IMR-90 (cell line): ENCODE results near the gene PPHLN1. TPM values are rescaled to one million over a fixed set of nuclear protein-coding genes. Genes with fewer than 3 reads are reported as not detected.

Source experiments
- ATAC-seq: fragments of 200-7000 bp; cut with Tn5 transposase; 2 replicates; pipeline ENCODE4 v1.9.1; 2020; ENCODE audit warnings: low read depth, mild to moderate bottlenecking, moderate library complexity
- BruUV-seq: library from RNA; stranded (reverse); fragments of 400-500 nt; replicated peaks from 2 replicates; lab custom pipeline; 2021; lab: Mats Ljungman, UMichigan
- CTCF ChIA-PET: fragments of 300-600 bp; formaldehyde crosslinking; extraction: SDS; loops from one replicate; lab custom pipeline; 2021; ENCODE audit warnings: antibody characterized with exemption; lab: Yijun Ruan, JAX
- POLR2A ChIA-PET: fragments of 300-600 bp; sonication (Branson Sonifier 250); formaldehyde crosslinking; loops from one replicate; lab custom pipeline; 2022; ENCODE audit warnings: antibody characterized with exemption; ENCODE audit not compliant: unreplicated experiment; lab: Charles Lee
- DNase-seq: peaks from one replicate; pipeline ENCODE4 v3.0.0; 2013
- H2AFZ ChIP-seq: replicated peaks from 2 replicates; pipeline ENCODE3; 2013; ENCODE audit warnings: low read length, mild to moderate bottlenecking; ENCODE audit not compliant: poor library complexity
- H2AK5ac ChIP-seq: 2 replicates; pipeline ENCODE4 v1.6.1; 2013; ENCODE audit warnings: low read depth, low read length, inconsistent platforms
- H2AK9ac ChIP-seq: replicated peaks from 2 replicates; pipeline ENCODE3; 2013; ENCODE audit warnings: mild to moderate bottlenecking, low read depth, low read length, moderate library complexity; ENCODE audit not compliant: poor library complexity
- H2BK120ac ChIP-seq: 2 replicates; pipeline ENCODE4 v1.6.1; 2013; ENCODE audit warnings: low read depth, low read length, inconsistent platforms
- H2BK15ac ChIP-seq: 3 replicates; pipeline ENCODE4 v1.6.1; 2013; ENCODE audit warnings: low read depth, low read length, inconsistent platforms
- H2BK20ac ChIP-seq: 2 replicates; pipeline ENCODE4 v1.6.1; 2013; ENCODE audit warnings: low read depth, mild to moderate bottlenecking, inconsistent platforms, low read length, moderate library complexity
- H2BK5ac ChIP-seq: 2 replicates; pipeline ENCODE4 v1.6.1; 2013; ENCODE audit warnings: mild to moderate bottlenecking, low read depth, low read length, inconsistent platforms; ENCODE audit not compliant: poor library complexity, severe bottlenecking
- H3K14ac ChIP-seq: replicated peaks from 2 replicates; pipeline ENCODE4 v1.6.1; 2013; ENCODE audit warnings: low read depth, low read length, inconsistent platforms
- H3K18ac ChIP-seq: 2 replicates; pipeline ENCODE4 v1.6.1; 2013; ENCODE audit warnings: low read depth, low read length, control low read depth
- H3K23ac ChIP-seq: 2 replicates; pipeline ENCODE4 v1.6.1; 2013; ENCODE audit warnings: low read depth, low read length, inconsistent platforms
- H3K27ac ChIP-seq: 2 replicates; pipeline ENCODE4 v1.5.1; 2013; ENCODE audit warnings: mild to moderate bottlenecking, control low read depth, low read length; ENCODE audit not compliant: insufficient read depth
- H3K27me3 ChIP-seq: 2 replicates; pipeline ENCODE4 v1.6.1; 2013; ENCODE audit warnings: low read length; ENCODE audit not compliant: control insufficient read depth, insufficient read depth
- H3K36me3 ChIP-seq: 2 replicates; pipeline ENCODE4 v1.6.1; 2013; ENCODE audit warnings: low read length, mixed read lengths; ENCODE audit not compliant: control insufficient read depth, insufficient read depth
- H3K4ac ChIP-seq: 2 replicates; pipeline ENCODE4 v1.6.1; 2013; ENCODE audit warnings: low read depth, low read length, inconsistent platforms
- H3K4me1 ChIP-seq: 2 replicates; pipeline ENCODE4 v1.6.1; 2013; ENCODE audit warnings: low read length, mixed read lengths; ENCODE audit not compliant: control insufficient read depth, insufficient read depth
- H3K4me2 ChIP-seq: 2 replicates; pipeline ENCODE4 v1.6.1; 2013; ENCODE audit warnings: low read depth, mild to moderate bottlenecking, control low read depth, low read length, moderate library complexity
- H3K4me3 ChIP-seq: 2 replicates; pipeline ENCODE4 v1.5.1; 2013; ENCODE audit warnings: low read depth, mild to moderate bottlenecking, control low read depth, low read length, moderate library complexity; ENCODE audit not compliant: insufficient read depth
- H3K56ac ChIP-seq: 2 replicates; pipeline ENCODE4 v1.6.1; 2013; ENCODE audit warnings: low read length, inconsistent platforms; ENCODE audit not compliant: insufficient read depth; ENCODE audit errors: extremely low read depth
- H3K79me1 ChIP-seq, 2 experiments: 2 replicates each; pipeline ENCODE4 v1.6.1; 2013; ENCODE audit warnings: low read length in 2 of 2, inconsistent platforms in 1 of 2, low read depth in 1 of 2
- H3K9ac ChIP-seq: 2 replicates; pipeline ENCODE4 v1.6.1; 2013; ENCODE audit warnings: low read depth, low read length, control low read depth
- H3K9me1 ChIP-seq: 2 replicates; pipeline ENCODE4 v1.6.1; 2013; ENCODE audit warnings: low read length, inconsistent platforms; ENCODE audit not compliant: insufficient read depth
- H3K9me3 ChIP-seq: 2 replicates; pipeline ENCODE4 v1.6.1; 2013; ENCODE audit warnings: low read length; ENCODE audit not compliant: control insufficient read depth, insufficient read depth
- H4K20me1 ChIP-seq: 2 replicates; pipeline ENCODE4 v1.6.1; 2013; ENCODE audit warnings: low read length, inconsistent platforms; ENCODE audit not compliant: insufficient read depth
- H4K5ac ChIP-seq: 2 replicates; pipeline ENCODE4 v1.6.1; 2013; ENCODE audit warnings: mild to moderate bottlenecking, low read depth, low read length, control low read depth
- H4K8ac ChIP-seq, 2 experiments: 2 replicates each; pipeline ENCODE4 v1.6.1; 2013; ENCODE audit warnings: low read depth in 2 of 2, low read length in 2 of 2, control low read depth in 1 of 2, inconsistent platforms in 1 of 2
- H4K91ac ChIP-seq: 2 replicates; pipeline ENCODE4 v1.6.1; 2013; ENCODE audit warnings: low read depth, low read length, inconsistent platforms; ENCODE audit not compliant: insufficient read depth
- BHLHE40 ChIP-seq: fragments of 150-350 bp; IDR thresholded peaks from 2 replicates; pipeline ENCODE4 v1.6.1; 2016; ENCODE audit warnings: mild to moderate bottlenecking, low read depth, low read length
- CEBPB ChIP-seq: IDR thresholded peaks from 2 replicates; pipeline ENCODE4 v1.6.1; 2012; ENCODE audit warnings: low read depth, low read length, improper control_type of control experiment
- CHD1 ChIP-seq: IDR thresholded peaks from 2 replicates; pipeline ENCODE4 v1.6.1; 2012; ENCODE audit warnings: low read depth, low read length, improper control_type of control experiment
- FOS ChIP-seq: fragments of 150-350 bp; IDR thresholded peaks from 2 replicates; pipeline ENCODE4 v1.6.1; 2016; ENCODE audit warnings: low read depth, low read length
- MAFK ChIP-seq: IDR thresholded peaks from 2 replicates; pipeline ENCODE4 v1.6.1; 2012; ENCODE audit warnings: low read depth, low read length, improper control_type of control experiment
- MAZ ChIP-seq: IDR thresholded peaks from 2 replicates; pipeline ENCODE4 v1.6.1; 2012; ENCODE audit warnings: low read depth, mild to moderate bottlenecking, low read length, improper control_type of control experiment, moderate library complexity, borderline replicate concordance
- MXI1 ChIP-seq: IDR thresholded peaks from 2 replicates; pipeline ENCODE4 v1.6.1; 2012; ENCODE audit warnings: low read depth, mild to moderate bottlenecking, low read length, moderate library complexity, borderline replicate concordance
- NFE2L2 ChIP-seq: fragments of 150-350 bp; IDR thresholded peaks from 2 replicates; pipeline ENCODE4 v1.6.1; 2016; ENCODE audit warnings: low read depth, mild to moderate bottlenecking, low read length
- POLR2A ChIP-seq: IDR thresholded peaks from 2 replicates; pipeline ENCODE4 v1.6.1; 2012; ENCODE audit warnings: mild to moderate bottlenecking, low read depth, low read length
- RAD21 ChIP-seq: IDR thresholded peaks from 2 replicates; pipeline ENCODE4 v1.6.1; 2012; ENCODE audit warnings: low read length, improper control_type of control experiment
- RCOR1 ChIP-seq: IDR thresholded peaks from 2 replicates; pipeline ENCODE4 v1.6.1; 2012; ENCODE audit warnings: mild to moderate bottlenecking, low read length, improper control_type of control experiment; ENCODE audit not compliant: insufficient replicate concordance
- RFX5 ChIP-seq: IDR thresholded peaks from 2 replicates; pipeline ENCODE4 v1.8.0; 2012; ENCODE audit warnings: low read depth, mild to moderate bottlenecking, low read length, moderate library complexity
- WGBS, 2 experiments: methylation state at CpG; one replicate each; pipeline versions ENCODE4 v1.1.5 to v1.1.7; 2013; ENCODE audit warnings: missing lambda C conversion rate in 2 of 2; ENCODE audit not compliant: insufficient read length in 1 of 2; ENCODE audit errors: extremely low coverage in 2 of 2; 5-methylcytosine and 5-hydroxymethylcytosine counted together
- dilution Hi-C: fragments of 300-500 bp; cut with HindIII; formaldehyde crosslinking; loops from one replicate; pipeline ENCODE4 v1.14.3; 2018; ENCODE audit warnings: low sequenced_read_pairs; ENCODE audit not compliant: unreplicated experiment
- in situ Hi-C: fragments of 300-500 bp; cut with MboI; formaldehyde crosslinking; loops from 3 replicates; pipeline ENCODE4 v1.14.3; 2019; ENCODE audit warnings: low sequenced_read_pairs, inconsistent platforms, mixed read lengths
- intact Hi-C: fragments of 100-400 bp; cut with micrococcal nuclease; formaldehyde crosslinking; loops from 2 replicates; pipeline ENCODE4 v1.10.0; 2022
- polyA plus RNA-seq, 3 experiments: library from polyadenylated mRNA; depleted of rRNA; stranded (reverse); fragments of >200 nt; gene quantifications; 2 replicates each; pipeline ENCODE4 v1.2.3, GENCODE V29; 2012; ENCODE audit warnings: low replicate concordance in 1 of 3
- total RNA-seq: library from RNA; depleted of rRNA; stranded (reverse); fragments of >200 nt; gene quantifications from 2 replicates; pipeline ENCODE4 v1.2.3, GENCODE V29; 2012
- TF ChIP-seq, protein P1 (sequence below): fragments of 150-350 bp; IDR thresholded peaks from 2 replicates; pipeline ENCODE4 v1.6.1; 2016; ENCODE audit warnings: low read depth, mild to moderate bottlenecking, low read length, moderate library complexity, borderline replicate concordance

The PPHLN1 gene
- total and polyA plus RNA-seq, 2 of the 4 experiments (the other 2 are of a cell fraction) = 50.7 to 54.3 TPM

DNA sequence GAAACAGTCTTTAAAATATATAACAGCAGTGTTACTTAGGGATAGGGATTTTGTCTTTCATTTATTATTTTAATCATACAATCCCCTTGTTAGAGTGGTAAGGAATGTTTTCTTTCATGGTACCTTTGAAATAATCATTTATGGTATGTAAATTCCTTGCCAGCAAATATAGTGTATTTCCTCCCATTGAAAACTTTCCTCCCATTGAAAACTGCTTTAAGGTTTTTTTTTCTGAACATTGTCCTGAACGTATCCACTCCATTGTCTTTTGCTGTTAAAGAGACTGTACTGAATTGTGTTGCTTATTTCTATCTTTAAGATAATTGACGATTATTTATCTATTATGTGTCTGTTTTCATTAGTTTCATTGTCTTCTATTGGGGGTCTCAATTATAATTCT, 83.5 kb downstream of the PPHLN1 start:
- TF ChIP-seq NFE2L2 = no peak
- TF ChIP-seq FOS = no peak
- TF ChIP-seq RAD21 = no peak
- TF ChIP-seq, protein P1, sequence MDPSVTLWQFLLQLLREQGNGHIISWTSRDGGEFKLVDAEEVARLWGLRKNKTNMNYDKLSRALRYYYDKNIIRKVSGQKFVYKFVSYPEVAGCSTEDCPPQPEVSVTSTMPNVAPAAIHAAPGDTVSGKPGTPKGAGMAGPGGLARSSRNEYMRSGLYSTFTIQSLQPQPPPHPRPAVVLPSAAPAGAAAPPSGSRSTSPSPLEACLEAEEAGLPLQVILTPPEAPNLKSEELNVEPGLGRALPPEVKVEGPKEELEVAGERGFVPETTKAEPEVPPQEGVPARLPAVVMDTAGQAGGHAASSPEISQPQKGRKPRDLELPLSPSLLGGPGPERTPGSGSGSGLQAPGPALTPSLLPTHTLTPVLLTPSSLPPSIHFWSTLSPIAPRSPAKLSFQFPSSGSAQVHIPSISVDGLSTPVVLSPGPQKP = no peak
- no peak for TF ChIP-seq RFX5
- TF ChIP-seq BHLHE40 = no peak
- TF ChIP-seq CHD1 = no peak
- no peak for TF ChIP-seq MAFK
- no peak for TF ChIP-seq CEBPB
- TF ChIP-seq POLR2A = no peak
- TF ChIP-seq RCOR1 = no peak
- TF ChIP-seq MXI1 = no peak
- no peak for TF ChIP-seq MAZ
- Histone ChIP-seq H3K9me1 (0 out of 2 replicates have a peak, but pooled peaks cover 5% of the 10 kb centered on the region), H2BK120ac (no peak overlapping the region), H3K27me3 (no peaks in the 10 kb centered on the region), H3K23ac (no peak overlapping the region), H3K18ac (no peak overlapping the region), H4K20me1 (no peaks in the 10 kb centered on the region), H3K36me3 (no peaks in the 10 kb centered on the region), H3K4ac (no peak overlapping the region), H3K9me3 (no peaks in the 10 kb centered on the region), H2AK5ac (no peak overlapping the region), H2BK5ac (no peak overlapping the region), H3K79me1 (peaks cover 0 to 8% of the 10 kb centered on the region in 2 experiments; a peak in 3 of 4 replicates), H3K14ac (no peak overlapping the region), H3K4me1 (0 out of 2 replicates have a peak, but pooled peaks cover 2% of the 10 kb centered on the region), H3K4me2 (no peak overlapping the region), H3K4me3 (no peak overlapping the region), H4K91ac (no peak overlapping the region), H2BK15ac (no peak overlapping the region), H2AK9ac (no peak overlapping the region), H2AFZ (no peak overlapping the region), H2BK20ac (no peak overlapping the region), H3K56ac (no peak overlapping the region), H3K27ac (no peak overlapping the region), H4K5ac (no peak overlapping the region), H4K8ac (no peak overlapping the region), H3K9ac (no peak overlapping the region)
- intact Hi-C loops = no loop called here
- ChIA-PET POLR2A (no interaction called here), CTCF (interaction anchor here (0.6 kb wide), 1 partner anchor 873 kb away, joined by 3 read pairs; no protein-coding TSS in a partner anchor)
- in situ Hi-C loops = no loop called here
- dilution Hi-C loops = no loop called here
- no CpG with 5 or more reads among the region's 2 CpGs for WGBS, 2 experiments
- ATAC-seq (no peak), DNase-seq (no peak)
- BruUV-seq = no TSS peak
